Subcutaneous abdominal adipose tissue (tissue), 5 donors: ENCODE data around the gene CROCC.
A peak's percentile ranks its signal among the peaks of the same experiment; 100 is the strongest.
"Not testable (repeated sequence)": the region's sequence is repeated elsewhere in the genome, so short reads cannot be mapped to it uniquely, and the experiment has no call there.

Source experiments
- H3K27ac ChIP-seq: one replicate; pipeline ENCODE4 v1.7.0; 2013; ENCODE audit warnings: low read depth, mild to moderate bottlenecking, inconsistent platforms, low read length, moderate library complexity
- H3K27me3 ChIP-seq, 5 donors: one replicate each; pipeline ENCODE4 v1.7.0; 2013; ENCODE audit warnings: low read length in 5 of 5, inconsistent platforms in 1 of 5; ENCODE audit not compliant: control insufficient read depth in 5 of 5, insufficient read depth in 4 of 5
- H3K36me3 ChIP-seq, 5 donors: one replicate each; pipeline ENCODE4 v1.7.0; 2013; ENCODE audit warnings: low read length in 5 of 5; ENCODE audit not compliant: control insufficient read depth in 5 of 5, insufficient read depth in 5 of 5
- H3K4me1 ChIP-seq, 5 donors: one replicate each; pipeline ENCODE4 v1.7.0; 2013; ENCODE audit warnings: low read length in 5 of 5, mild to moderate bottlenecking in 3 of 5, moderate library complexity in 1 of 5; ENCODE audit not compliant: control insufficient read depth in 5 of 5, insufficient read depth in 5 of 5
- H3K4me3 ChIP-seq, 5 donors: one replicate each; pipeline ENCODE4 v1.7.0; 2013; ENCODE audit warnings: low read length in 5 of 5, low read depth in 1 of 5
- H3K9ac ChIP-seq, 5 donors: one replicate each; pipeline ENCODE4 v1.7.0; 2013; ENCODE audit warnings: low read length in 5 of 5, mild to moderate bottlenecking in 4 of 5, moderate library complexity in 3 of 5
- H3K9me3 ChIP-seq, 5 donors: one replicate each; pipeline ENCODE4 v1.7.0; 2013; ENCODE audit warnings: low read length in 5 of 5; ENCODE audit not compliant: control insufficient read depth in 5 of 5
- donor health status: healthy.
- donor health status: healthy.
- donor health status: healthy.
- donor health status: healthy.
- donor health status: healthy.

The CROCC gene

DNA sequence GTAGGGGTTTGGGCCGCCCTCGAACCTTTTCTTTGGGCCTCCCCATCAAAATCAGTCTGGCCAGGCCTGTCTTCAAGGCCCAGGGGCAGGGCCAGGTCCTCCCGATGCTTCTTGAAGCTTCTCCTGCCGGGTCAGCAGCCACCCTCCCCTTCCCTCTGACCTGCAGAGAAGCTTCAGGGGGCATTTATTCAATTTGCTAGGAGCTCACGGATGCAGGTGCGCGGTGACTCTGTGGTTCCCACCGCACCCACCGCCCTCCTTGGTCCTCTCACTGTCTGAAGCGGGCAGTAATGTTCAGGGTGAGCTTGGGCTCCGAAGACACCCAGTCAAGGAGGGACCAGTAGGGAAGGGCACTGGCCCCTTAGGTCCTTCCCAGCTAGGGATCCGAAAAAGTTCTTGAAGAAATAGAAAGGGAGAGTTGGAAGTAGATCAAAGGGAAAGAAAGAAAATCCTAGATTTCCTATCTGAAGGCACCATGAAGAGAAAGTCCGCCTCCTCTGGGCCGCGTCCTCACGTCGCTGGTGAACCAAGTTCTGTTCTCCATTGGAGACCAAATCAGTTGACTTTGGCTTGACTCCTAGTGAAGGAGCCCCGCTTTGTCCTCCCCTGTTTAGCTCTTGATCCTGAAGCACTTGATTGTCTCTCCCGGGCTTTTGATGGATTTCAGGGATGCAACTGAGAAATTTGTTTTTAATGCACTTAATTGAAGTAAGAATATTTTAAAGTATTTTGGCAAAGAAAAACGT is 34.7 kb upstream of the CROCC start:
- Histone ChIP-seq H3K4me1 (peaks cover 2 to 36% (median 13%) of the 10 kb centered on the region in 5 donors), H3K4me3 (no peak overlapping the region), H3K27ac (no peak overlapping the region)

DNA sequence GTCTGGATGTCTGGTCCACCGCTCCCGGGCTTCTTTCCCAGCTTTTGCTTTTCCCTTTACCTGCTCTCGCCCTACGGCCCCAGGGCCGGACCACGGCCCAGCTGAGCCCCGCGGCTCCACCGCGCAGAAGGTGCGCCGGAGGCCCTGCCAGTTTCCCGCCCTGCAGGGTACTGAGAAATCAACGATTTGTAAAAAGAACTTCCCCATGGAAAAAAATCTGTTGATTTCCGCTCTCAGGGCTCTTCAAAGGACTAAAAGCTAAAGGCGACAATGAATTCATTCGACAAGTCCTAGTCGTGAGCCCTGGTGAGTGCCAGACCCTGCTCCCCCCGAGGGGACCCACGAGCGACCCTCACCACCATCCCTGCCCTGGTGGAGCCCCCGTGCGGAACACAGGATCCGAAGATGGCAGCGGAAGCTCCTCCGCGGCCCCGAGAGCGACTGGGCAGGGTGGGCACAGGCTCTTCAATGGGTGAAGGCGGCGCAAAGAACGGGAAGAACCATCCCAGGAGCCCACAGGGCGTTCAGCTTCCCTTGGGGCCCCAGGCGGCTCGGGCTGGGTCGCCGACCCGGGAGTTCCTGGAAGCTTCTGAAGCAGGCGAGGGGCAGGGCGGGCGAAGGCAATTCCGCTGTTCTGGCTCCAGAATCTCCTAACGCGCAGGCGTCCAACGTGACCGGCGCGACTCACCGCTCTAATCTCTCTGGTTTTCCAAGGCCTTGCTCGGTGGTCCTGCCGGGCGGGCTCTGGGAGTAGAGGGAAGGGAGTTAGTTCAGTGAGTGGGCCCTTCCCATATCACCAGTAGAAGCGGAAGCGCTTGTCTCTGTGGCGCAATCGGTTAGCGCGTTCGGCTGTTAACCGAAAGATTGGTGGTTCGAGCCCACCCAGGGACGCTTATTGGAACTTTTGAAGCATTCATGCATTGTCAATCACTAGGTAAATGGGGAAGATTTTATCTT is 32.6 kb upstream of the CROCC start:
- Histone ChIP-seq H3K27ac (peak overlapping the region; percentile 84), H3K36me3 (no peaks in the 10 kb centered on the region), H3K9ac (peak overlapping the region; percentile 75 to 94 (median 89)), H3K9me3 (no peaks in the 10 kb centered on the region), H3K27me3 (no peaks in the 10 kb centered on the region), H3K4me3 (peak overlapping the region; percentile 66 to 83 (median 77)), H3K4me1 (peaks cover 0 to 18% (median 13%) of the 10 kb centered on the region in 5 donors)

More for the DNA sequence above, 34.7 kb upstream of the CROCC start:
- no peaks in the 10 kb centered on the region for H3K9me3 ChIP-seq
- no peaks in the 10 kb centered on the region for H3K27me3 ChIP-seq
- H3K9ac ChIP-seq: no peak overlapping the region
- H3K36me3 ChIP-seq: no peaks in the 10 kb centered on the region

DNA sequence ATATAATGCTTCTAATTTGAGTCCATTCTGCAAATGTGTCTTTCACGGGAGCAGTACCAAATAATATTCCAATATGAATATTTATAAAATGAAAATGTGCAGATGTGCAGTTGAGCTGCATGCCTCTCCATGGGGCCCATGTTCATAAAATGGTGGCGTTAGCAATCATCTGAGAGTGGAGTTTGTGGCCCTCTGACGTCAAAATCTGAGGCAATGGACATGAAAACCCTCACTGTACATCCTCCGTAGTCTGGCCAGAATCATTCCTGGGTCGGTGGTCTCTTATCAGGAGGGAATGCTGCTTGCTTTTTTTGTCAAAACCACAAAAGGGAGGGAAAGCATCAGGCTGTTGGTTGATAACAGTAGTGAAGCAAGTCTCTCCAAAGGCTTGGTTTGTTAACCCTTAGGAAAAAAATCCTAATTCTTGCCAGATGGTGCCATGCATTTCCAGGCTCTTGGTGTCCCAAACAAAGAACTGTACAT is 31.2 kb upstream of the CROCC start:
- H3K27ac ChIP-seq, H3K9me3 ChIP-seq: not testable (repeated sequence)

DNA sequence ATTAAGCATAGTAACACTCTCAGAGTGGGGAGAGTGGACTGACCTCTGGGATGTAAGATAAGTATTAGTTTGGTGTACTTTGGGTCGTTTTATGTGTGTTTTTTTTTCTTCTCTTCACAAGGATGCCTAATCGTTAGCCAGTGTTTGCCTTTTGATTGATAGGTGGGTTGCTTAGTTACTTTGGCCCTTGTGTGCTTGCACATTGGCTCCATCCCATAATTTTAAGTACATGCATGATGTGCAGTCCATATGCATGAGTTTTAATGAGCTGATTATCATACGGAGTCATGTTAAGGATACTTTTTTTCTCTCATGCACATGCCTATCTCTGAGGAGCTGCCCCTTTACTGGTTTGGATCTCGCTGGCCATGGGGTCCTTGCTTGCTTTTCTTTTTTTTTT is 30.7 kb upstream of the CROCC start:
- not testable (repeated sequence) for H3K9ac ChIP-seq, H3K27me3 ChIP-seq, H3K4me3 ChIP-seq, H3K9me3 ChIP-seq, H3K27ac ChIP-seq, H3K36me3 ChIP-seq
- peaks cover 1 to 16% (median 13%) of the 10 kb centered on the region in 5 donors for H3K4me1 ChIP-seq

More for the DNA sequence above, 31.2 kb upstream of the CROCC start:
- H3K27me3 ChIP-seq, H3K36me3 ChIP-seq, H3K4me3 ChIP-seq, H3K9ac ChIP-seq: not testable (repeated sequence)
- peaks cover 0 to 16% (median 13%) of the 10 kb centered on the region in 5 donors for H3K4me1 ChIP-seq

DNA sequence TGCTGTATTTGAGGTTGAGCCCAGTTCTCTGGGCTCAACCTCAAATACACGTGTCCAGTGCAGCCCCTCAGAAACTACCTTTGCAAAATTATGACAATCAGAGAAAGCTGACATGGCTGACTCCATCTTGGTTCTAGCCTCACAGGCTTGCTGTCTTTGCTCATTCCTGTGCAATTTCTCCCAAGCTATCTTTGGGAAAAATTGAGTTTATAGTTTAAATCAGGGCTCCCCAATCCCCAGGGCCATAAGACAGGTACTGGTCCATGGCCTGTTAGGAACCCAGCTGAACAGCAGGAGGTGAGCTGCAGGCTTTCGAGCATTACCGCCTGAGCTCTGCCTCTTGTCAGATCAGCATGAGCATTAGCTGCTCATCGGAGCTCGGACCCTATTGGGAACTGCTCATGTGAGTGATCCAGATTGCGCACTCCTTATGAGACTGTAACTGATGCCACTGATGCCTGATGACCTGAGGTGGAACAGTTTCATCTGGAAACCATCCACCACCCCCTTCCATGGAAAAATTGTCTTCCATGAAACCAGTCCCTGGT is 28.7 kb upstream of the CROCC start:
- H3K36me3 ChIP-seq, H3K9ac ChIP-seq, H3K9me3 ChIP-seq, H3K4me3 ChIP-seq, H3K27me3 ChIP-seq, H3K27ac ChIP-seq: not testable (repeated sequence)
- peaks cover 3 to 23% (median 20%) of the 10 kb centered on the region in 5 donors for H3K4me1 ChIP-seq

DNA sequence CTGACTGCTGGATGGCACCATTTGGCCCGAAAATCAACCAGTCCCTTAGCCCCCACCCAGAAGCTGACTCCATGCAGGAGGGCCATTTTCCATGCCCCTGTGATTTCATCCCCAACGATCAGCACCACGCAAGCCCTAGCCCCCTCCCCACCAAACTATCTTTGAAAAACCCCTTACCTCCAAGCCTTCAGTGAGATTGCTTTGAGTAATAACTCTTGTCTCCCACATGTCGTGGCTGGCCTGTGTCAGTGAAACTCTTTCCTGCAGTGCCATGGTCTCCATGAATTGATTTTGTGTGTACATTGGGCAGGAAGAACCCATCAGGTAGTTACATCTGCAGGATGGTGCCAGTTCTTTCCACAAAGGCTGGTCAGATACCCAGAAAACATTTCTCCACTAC is 27.9 kb upstream of the CROCC start:
- H3K4me1 ChIP-seq: peaks cover 3 to 19% (median 16%) of the 10 kb centered on the region in 5 donors
- H3K4me3 ChIP-seq, H3K36me3 ChIP-seq, H3K9me3 ChIP-seq, H3K27ac ChIP-seq, H3K9ac ChIP-seq, H3K27me3 ChIP-seq: not testable (repeated sequence)

DNA sequence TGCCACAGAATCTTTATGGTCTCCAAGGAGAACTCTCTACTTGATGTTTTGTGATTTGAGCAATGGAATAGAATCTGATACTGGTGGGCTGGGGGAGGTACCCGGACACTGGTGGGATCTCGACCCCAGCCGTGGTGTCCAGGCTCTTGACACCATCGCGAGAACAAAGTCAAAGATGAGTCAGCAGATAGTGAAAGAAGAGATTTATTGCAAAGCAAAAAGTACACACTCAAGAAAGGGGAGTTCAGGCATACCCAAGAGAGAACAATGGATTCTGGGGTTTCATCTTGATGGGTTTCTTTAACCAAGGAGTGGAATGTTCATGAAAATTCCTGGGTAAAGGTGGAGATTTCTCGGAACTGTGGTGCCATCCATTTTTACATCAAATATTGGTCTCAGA is 27.4 kb upstream of the CROCC start:
- not testable (repeated sequence) for H3K9ac ChIP-seq, H3K27ac ChIP-seq, H3K36me3 ChIP-seq, H3K4me3 ChIP-seq, H3K27me3 ChIP-seq, H3K9me3 ChIP-seq
- peaks cover 3 to 15% (median 11%) of the 10 kb centered on the region in 5 donors for H3K4me1 ChIP-seq

DNA sequence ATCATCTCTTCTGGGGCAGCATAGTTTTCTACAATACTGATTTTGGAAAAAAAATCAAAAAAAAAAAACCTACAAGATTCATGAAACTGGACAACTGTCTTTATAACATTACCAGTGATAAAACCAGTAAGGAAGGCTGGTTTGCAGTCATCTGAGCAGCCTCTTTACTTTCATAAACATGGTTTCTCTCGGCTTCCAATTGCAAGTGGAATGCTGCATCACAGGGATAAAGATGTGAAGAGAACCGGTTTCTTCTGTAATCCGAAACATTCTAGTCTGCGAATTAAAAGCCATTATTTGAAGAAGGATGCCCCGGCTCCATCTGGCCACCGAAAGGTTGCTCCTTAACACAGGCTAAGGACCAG is 26.5 kb upstream of the CROCC start:
- Histone ChIP-seq H3K9ac (peak overlapping the region in 1 of 5 donors; percentile 20), H3K27ac (peak overlapping the region; percentile 46), H3K4me3 (peak overlapping the region in 3 of 5 donors; percentile 35 to 48 (median 43))
- not testable (repeated sequence) for H3K27me3 ChIP-seq, H3K4me1 ChIP-seq, H3K36me3 ChIP-seq, H3K9me3 ChIP-seq

DNA sequence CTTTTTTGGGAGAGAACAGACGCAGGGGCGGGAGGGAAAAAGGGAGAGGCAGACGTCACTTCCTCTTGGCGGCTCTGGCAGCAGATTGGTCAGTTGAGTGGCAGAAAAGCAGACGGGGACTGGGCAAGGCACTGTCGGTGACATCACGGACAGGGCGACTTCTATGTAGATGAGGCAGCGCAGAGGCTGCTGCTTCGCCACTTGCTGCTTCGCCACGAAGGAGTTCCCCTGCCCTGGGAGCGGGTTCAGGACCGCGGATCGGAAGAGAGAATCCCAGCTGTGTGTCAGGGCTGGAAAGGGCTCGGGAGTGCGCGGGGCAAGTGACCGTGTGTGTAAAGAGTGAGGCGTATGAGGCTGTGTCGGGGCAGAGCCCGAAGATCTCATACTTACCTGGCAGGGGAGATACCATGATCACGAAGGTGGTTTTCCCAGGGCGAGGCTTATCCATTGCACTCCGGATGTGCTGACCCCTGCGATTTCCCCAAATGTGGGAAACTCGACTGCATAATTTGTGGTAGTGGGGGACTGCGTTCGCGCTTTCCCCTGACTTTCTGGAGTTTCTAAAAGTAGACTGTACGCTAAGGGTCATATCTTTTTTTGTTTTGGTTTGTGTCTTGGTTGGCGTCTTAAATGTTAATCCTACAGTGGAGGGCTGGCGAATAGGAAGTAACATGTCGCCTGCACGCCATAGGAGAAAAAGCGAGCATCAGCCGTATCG is 26.0 kb upstream of the CROCC start, which contains the start of gene RNU1-2:
Gene RNU1-2 (plus strand): TSS at position 383 of the 718 bp plus-strand sequence.
- H3K9me3 ChIP-seq, H3K4me1 ChIP-seq, H3K36me3 ChIP-seq, H3K27me3 ChIP-seq: not testable (repeated sequence)
- Histone ChIP-seq H3K9ac (peak within 1 kb of the TSS in 3 of 5 donors; percentile 56 to 73 (median 62)), H3K4me3 (peak within 1 kb of the TSS in 4 of 5 donors; percentile 15 to 48 (median 39)), H3K27ac (peak within 1 kb of the TSS; percentile 62)
